HG02840 (cell line): Measurements from ENCODE around the gene TNFRSF18.

Source experiments
- ATAC-seq: cut with Tn5 transposase; IDR thresholded peaks from one replicate; pipeline ENCODE4 v1.9.1; 2021; ENCODE audit warnings: mild to moderate bottlenecking, moderate library complexity, moderate number of reproducible peaks; ENCODE audit not compliant: unreplicated experiment, low FRiP score

Gene TNFRSF18

GRCh38 chr1:1167841-1168450 lies 38.4 kb downstream of the TNFRSF18 start:
- ATAC-seq: no peak

DNA sequence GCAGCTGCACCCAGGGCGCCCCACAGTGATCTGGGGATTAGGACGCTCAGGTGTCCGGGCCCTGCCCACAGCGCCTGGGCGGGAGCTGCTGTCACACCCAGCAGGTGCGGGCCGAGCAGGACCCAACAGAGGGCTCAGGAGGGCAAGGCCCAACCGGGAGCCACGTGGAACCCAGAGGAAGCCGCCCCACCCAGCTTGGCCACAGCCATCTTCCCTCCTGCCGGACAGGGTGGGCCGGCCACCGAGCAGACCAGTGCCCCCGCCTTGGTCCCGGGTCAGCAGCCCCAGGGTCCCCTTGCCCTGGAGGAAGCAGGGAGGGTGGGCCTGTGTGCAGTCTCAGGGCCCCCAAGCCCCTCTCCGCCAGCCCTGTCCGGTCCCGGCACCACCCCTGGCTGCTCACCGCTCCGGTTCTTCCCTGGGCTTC lies 39.0 kb downstream of the TNFRSF18 start:
- no peak for ATAC-seq

DNA sequence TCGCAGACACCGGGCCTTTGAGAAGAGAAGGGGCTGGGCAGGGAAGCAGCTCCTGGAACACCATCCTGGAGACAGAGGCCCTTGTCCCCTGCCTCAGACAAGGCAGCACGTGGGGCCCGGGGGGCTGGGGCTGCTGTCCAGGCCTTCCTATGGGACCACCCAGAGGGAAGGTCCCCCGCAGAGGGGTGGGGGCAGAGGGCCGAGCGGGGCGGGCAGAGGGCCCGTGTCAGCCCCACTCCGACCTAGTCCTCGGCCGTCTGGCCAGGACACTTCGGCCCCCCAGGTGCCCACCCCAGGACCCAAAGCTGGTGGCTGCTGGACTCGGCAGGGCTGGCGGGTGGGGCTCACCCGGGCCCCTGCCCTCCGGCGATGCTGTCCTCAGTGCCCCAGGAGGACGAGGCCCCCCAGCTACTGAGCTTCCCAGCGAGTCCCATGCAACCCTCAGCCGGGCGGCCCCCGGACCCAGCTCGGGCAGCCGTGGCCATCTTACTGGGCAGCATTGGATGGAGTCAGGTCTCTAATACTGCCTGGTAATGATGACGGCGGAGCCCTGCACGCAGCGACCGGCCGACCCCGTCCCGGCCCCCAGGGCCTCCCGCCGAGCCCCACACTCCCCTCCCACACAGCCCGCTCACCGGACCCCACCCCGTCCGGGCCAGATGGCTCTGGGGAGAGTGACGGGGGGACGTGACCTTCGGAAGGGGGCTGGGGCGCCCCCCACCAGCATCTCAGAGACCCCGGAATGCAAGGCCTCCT lies 39.6 kb downstream of the TNFRSF18 start:
- ATAC-seq: no peak

DNA sequence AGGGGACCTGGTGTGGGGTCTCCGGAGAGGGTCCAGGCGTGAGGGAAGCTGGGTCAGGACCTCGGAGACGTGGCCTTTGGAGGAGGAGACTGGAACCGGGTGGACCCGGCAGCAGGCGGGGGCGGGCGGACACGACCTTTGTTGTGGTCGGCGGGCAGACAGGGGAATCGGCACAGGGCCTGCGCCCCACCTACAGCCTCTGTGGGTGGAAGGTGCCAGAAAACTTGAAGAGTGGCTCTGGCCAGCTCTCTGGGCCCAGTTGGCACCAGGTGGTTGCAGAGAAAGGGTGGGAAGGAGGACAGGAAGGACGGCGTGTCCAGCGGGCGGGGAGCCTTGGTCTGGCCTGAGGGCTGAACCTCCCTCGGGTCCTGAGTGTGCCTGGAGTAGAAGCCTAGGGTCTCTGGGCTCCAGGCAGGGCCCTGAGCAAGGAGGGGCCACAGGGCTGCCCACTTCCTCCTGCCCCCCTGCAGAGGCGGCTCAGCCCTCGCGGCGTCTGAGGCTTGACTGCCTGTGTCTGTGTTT lies 40.4 kb downstream of the TNFRSF18 start:
- no peak for ATAC-seq

DNA sequence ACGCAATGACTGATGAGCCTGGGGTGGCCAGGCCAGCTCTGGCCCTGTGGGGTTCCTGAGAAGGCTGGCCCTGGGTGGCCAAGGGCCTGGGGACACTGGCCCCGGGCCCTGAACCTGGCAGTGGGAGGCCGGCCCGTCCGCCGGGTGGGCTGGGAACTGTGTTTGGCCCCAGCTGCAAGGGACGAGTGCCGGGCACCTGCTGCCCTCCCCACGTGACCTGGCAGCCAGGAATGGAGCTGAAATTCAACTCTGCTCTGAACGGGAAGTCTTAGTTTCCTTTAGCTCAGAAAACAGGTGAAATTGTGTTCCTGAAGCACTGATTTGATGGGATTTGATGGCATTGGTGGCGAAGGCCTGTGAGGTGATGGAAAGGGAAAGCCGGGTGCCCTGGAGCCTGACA lies 40.9 kb downstream of the TNFRSF18 start:
- no peak for ATAC-seq

DNA sequence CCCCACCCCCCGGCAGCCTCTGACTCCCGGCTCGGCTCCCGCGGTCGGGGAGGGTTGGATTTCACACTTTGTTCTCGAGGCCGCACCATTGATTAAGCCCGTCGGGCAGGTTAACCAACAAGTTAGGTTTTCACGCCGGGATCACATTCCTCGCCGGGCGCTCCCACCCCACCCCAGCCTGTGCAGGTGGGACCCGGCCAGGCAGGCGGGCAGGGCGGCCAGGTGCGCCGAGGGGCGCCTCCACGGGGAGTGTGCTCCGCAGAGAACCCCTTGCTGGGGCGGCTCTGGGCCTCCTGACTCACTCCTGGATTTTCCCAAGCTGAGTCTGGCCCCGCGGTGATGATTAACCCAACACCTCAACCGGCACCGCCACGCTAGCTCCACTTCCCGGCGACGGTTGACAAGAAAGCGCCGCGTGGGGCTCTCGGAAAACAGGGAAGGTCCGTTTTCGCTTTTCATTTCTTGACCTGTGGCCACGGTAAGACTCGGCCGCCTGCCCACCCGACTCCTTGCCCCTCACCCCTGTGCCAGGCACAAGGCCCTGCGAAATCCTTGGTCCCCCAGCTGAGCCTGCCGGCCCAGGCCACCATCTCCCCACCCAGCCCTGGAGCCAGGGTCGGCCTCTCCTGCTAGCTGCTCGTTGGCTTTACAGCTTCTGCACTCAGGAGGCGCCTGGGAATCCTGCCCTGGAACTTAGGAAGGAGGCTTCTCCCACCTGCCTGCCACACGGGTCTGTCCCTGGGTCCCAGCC lies 41.5 kb downstream of the TNFRSF18 start:
- no peak for ATAC-seq

GRCh38 chr1:1164361-1164700 lies 42.1 kb downstream of the TNFRSF18 start:
- ATAC-seq: no peak

DNA sequence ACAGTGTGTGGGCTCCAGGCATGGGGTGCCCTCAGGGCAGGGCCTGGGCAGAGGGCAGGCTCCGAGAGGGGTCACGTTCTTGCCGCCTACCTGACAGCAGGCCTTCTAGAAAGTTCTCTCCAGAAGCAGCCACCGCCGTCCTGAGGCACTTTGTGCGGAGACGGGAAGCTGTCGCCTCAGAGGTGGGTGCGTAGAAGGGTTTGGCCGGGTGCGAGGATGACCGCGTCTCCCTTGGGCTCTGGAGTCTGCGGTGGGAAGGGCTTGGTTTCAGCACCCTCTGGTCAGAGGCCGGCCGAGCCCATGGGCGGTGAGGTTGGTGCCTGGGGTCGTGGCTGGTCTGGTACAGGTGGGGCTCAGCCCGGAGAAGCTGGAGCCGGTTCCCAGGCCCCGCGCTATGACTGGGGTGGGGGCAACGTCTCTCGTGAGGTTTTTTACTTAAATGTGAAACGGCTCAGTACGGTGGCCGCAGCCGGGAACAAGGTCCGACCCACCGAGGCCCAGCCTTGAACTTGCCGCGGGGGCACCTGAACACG lies 42.8 kb downstream of the TNFRSF18 start:
- ATAC-seq: no peak

- no peak for ATAC-seq
Observed at GRCh38 chr1:1162597-1163537, 43.5 kb downstream of the TNFRSF18 start.

GRCh38 chr1:1161683-1162079 lies 44.7 kb downstream of the TNFRSF18 start:
- ATAC-seq: no peak

- no peak for ATAC-seq
Observed at GRCh38 chr1:1161078-1161682, 45.2 kb downstream of the TNFRSF18 start.

- ATAC-seq: no peak
Observed at GRCh38 chr1:1160281-1160930, 46.0 kb downstream of the TNFRSF18 start.

DNA sequence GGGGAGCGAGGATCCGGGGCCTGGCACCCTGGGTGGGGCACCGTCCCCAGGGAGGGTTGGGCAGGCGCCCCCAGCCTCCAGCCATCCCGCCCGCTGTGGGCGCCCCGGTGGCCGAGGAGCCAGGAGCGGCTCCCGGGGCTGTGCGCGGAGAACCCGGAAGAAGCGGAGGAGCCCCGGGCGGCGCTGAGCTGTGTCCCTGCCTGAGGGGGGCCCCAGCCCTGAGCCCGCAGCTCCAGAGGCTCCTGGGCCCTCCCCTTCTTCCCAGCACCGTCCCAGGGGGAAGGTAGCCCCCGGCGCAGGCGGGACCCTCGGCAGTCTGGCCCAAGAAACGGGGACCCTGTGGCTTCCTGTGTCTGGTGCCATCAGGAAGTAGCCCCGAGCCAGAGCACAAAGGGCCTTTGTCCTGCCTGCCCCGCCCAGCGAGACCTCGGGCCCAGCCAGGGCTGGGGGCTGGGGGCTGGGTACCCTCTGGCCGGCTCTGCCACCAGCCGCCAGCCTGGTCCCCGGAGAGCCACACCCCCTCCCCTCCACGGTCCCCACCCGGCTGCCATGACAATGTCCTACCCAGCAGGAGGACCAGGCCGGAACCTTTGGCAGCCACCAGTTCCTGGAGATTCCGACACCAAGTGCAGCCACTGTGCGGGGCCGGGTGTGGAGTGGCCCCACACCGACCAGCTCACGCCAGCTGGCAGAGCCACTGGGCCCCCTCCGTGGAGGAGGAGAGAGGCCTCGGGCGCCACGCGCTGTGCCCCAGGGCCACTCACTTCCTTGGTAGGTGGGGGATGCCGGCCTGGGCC lies 48.3 kb downstream of the TNFRSF18 start:
- no peak for ATAC-seq

DNA sequence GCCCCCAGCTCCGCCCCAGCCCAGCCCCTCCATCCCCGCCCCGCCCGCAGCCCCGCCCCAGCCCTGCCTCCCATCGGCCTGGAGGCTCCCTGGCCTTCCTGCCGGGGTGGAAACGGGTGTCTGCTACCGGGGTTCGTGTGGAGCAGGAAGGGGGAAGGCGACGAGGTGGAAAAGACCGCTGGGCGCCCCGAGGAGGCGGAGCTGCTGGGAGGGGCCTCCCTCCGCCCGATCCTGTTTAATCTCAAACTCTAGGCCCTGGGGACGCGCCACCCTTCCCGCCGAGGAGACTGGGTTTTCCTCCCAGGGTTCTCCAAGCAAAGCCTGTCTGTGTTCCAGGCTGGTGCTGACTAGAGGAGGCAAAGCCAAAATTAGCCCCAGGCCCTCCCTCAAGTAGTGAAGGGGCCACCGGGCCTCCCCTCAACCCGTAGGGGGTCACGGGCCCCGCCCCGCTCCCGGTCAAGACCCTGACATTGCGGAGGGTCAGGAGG lies 48.9 kb downstream of the TNFRSF18 start:
- ATAC-seq: no peak

DNA sequence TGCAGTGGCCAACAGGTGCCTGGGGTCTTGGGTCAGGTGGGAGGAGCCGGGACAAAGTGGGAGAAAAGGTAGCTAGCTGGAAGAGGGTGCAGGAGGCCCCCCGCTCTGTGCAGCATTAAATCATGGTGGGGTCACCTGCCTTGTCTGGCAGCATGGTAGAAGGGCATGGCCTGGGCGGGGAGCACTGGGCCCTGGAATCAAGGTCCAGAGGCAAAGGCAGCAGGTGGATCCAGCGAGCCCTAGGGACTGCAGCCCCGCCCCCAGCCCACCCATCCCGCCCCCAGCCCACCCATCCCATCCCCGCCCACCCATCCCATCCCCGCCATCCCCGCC lies 49.4 kb downstream of the TNFRSF18 start:
- no peak for ATAC-seq

DNA sequence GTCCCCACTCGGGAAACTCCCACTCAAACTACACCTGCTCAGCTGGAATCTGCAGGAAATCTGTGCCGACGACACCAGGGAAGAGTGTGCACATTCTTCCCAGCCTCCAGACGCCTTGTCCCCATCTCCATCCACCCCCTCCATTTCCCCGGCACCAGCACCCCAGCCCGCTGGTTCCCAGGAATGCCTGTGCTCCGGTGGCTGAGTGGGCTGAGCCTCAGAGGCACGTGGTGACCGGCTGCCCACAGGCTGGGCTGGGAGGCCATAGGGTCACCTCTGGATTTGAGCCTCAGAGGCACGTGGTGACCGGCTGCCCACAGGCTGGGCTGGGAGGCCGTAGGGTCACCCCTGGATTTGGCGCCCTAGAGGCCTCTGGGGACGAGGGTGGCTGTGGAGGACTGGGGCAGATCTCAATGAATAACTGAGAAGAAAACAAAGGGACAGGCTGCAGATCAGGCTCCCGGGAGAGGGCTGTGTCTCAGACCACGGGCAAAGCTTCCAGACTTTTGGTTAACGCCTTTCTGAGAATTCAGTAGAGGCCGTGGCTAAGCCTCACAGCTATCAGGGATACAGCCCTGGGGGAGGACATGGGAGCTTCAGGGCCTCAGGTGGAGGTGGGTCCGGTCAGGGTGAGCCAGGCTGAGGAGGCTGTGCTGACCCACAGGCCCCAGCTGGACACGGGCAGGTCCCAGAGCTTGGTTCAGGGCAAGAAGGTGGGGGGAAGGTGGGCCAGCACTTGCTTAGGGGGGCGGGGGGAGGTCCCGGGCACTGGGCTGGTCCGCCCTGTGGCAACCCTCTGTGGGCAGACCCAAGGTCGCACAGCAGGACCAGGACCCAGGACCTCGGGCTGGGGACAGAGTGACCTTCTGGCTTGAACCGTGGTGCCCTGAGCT lies 50.0 kb downstream of the TNFRSF18 start:
- ATAC-seq: no peak

DNA sequence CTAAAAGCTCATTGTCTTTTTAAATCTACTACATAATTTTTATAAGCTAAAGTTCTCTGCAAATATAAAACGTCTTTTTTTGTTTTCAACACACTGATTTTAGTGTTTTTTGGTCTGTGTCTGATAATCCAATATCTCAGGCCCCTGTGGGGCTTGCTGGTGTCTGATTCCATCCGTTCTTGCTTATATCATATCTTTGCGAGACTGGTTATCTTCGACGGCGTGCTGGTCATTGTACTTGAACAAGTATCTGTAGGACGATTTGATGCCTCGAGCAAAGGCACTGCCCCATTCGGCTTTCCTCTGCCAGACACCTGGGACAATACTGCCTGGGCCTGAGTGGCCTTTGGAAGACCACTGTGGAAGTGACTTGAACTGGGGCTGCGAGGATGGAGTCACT lies 51.1 kb downstream of the TNFRSF18 start:
- ATAC-seq: no peak
